H4 (cell line): ENCODE results near the gene GEN1. TPM values are rescaled to one million over a fixed set of nuclear protein-coding genes. Genes with fewer than 3 reads are reported as not detected.
"Not testable (repeated sequence)": the region's sequence is repeated elsewhere in the genome, so short reads cannot be mapped to it uniquely, and the experiment has no call there.

Experiments
- DNase-seq: peaks from one replicate; pipeline ENCODE4 v3.0.0-alpha.2; 2015; ENCODE audit warnings: low spot score
- total RNA-seq: library from RNA; depleted of rRNA; stranded (reverse); fragments of >200 nt; shearing (Covaris generic); gene quantifications from 2 replicates; pipeline ENCODE4 v1.2.3, GENCODE V29; 2014; rRNA removed

The GEN1 gene
- total RNA-seq, 1 experiment from 2014 or later: 8.7 TPM

DNA sequence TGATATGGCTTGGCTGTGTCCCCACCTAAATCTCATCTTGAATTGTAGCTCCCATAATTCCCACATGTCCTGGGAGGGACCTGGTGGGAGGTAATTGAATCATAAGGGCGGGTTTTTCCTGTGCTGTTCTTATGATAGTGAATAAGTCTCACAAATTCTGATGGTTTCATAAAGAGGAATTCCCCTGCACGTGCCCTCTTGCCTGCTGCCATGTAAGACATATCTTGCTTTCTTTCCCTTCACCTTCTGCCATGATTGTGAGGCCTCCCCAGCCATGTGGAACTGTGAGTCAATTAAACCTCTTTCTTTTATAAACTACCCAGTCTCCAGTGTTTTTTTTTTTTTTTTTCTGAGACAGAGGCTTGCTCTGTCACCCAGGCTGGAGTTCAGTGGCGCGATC lies 69.7 kb downstream of the GEN1 start:
- not testable (repeated sequence) for DNase-seq

- DNase-seq: no peak
Observed at GRCh38 chr2:17827316-17827715, 73.4 kb downstream of the GEN1 start.

DNA sequence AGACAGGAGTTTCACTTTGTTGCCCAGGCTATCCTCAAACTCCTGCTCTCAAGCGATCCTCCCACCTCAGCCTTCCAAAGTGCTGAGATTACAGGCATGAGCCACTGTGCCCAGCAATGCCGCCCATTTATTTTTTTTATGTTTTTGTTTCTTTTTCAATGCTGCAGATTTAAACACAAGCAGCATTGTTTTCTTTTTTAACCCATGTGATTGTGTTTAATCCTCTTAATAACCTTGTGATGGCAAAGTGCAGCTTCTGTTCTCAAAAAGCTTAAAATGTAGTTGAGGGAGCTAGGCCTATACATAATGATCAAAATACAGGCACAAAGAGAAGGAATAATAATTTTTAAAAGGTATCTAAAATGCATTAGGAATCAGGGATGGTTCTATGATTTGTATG lies 73.8 kb downstream of the GEN1 start:
- no peak for DNase-seq

- DNase-seq: peak; percentile 49
Observed at GRCh38 chr2:17830053-17831034, 76.4 kb downstream of the GEN1 start.

- no peak for DNase-seq
Observed at GRCh38 chr2:17835516-17835915, 81.6 kb downstream of the GEN1 start.

Other genes with a start within 250 kb of the GEN1 start
- gene RAD51AP2, start 235.7 kb upstream of the GEN1 start, total RNA-seq: 0.02 and 0.06 TPM in 2 replicates
- 0.12 and 2.1 TPM in 2 replicates for gene VSNL1, start 213.4 kb upstream of the GEN1 start, total RNA-seq
- 6.1 and 9.2 TPM in 2 replicates for gene SMC6, start 328 bp upstream of the GEN1 start, total RNA-seq
- not detected in 2 replicates for gene MSGN1, start 62.3 kb downstream of the GEN1 start, total RNA-seq
- 4.7 and 5.4 TPM in 2 replicates for gene KCNS3, start 124.5 kb downstream of the GEN1 start, total RNA-seq